GM21723 (cell line): ENCODE results near the gene SEPHS2.
"Not testable (repeated sequence)": the region's sequence is repeated elsewhere in the genome, so short reads cannot be mapped to it uniquely, and the experiment has no call there.

Experiments used
- ATAC-seq: cut with Tn5 transposase; IDR thresholded peaks from one replicate; pipeline ENCODE4 v1.9.1; 2021; ENCODE audit warnings: mild to moderate bottlenecking, moderate library complexity; ENCODE audit not compliant: unreplicated experiment

Gene SEPHS2

DNA sequence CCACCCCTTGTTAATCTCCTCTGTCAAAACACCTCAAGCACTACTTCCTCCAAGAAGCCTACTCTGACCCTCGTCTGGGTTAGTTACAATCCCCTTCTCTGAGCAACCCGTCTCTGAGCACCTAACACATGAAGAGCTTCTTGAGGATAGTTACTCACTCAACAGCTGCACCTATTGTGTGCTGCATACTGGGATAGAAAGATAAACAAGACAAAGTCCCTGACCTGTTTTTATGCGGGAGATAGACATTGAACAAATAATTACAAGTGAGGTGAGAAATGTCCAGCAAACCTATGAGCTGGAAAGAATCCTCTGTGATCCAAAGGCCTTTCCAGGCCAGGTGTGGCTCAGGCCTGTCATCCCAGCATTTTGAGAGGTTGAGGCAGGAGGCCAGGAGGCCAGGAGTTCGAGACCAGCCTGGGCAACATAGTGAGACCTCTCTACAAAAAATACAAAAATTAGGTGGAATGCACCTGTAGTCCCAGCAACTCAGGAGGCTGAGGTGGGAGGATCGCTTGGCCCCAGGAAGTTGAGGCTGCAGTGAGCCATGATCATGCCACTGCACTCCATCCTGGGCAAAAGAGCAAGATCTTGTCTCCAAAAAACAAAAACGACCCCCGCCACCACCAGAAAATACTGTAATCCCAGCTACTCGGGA, 43.8 kb downstream of the SEPHS2 start:
- ATAC-seq: no peak

DNA sequence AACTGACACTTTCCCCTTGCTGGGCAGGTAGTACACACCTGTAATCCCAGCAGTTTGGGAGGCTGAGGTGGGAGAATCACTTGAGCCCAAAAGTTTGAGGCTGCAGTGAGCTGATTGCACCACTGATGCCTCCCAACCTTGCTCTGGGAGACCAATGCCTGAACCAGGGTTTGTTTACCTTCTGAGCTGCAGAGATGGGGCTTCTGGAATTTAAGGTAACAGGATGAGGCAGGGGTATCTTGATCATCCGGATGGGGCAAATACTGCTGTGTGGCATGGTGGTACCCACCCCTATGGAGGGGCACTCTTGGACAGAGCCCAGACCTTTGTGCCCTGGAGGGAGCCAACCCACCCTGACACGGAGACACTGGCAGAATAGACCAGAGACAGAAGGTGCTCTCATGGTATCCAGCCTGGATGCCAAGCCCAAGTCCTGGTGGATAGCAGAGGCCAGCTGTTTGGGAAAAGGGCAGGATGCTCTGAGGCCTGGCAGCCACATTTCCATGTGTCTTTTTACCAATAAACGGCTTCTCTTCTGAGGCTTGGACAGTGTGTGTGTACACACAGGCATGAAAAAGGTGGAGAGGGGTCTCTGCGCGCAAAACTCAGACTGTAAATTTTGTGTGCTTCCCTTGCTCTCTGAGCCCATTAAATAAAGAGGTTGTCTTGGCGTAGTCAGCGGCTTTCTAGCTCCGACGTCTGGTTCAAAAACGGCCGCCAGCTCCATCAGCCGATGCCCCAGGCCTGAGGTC, 46.1 kb downstream of the SEPHS2 start:
- ATAC-seq: no peak

DNA sequence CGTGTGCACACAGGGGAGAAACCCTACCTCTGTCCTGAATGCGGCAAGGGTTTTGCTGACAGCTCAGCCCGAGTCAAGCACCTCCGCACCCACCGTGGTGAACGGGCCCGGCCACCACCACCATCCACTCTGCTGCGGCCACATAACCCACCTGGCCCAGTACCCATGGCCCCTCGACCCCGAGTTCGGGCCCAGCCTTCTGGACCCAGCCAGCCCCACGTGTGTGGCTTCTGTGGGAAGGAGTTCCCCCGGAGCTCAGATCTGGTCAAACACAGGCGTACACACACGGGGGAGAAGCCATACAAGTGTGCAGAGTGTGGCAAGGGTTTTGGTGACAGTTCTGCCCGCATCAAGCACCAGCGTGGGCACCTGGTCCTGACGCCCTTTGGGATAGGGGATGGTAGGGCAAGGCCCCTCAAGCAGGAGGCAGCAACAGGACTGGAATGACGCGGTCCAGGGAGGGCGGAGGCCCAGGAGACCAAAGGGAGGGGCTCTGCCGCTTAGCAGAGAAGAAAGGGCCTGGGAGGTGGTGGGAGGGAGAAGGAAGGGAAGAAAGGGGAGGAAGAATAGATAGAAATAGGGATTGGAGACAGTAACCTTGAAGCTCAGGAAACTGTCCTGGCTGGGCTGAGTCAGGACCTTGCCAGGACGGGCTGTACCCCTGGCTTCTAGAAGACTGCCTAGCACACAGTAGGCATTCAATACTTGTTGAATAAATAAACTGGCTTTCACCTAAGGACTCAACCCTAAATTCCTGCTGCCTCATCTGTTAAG, 46.8 kb downstream of the SEPHS2 start:
- ATAC-seq: no peak

DNA sequence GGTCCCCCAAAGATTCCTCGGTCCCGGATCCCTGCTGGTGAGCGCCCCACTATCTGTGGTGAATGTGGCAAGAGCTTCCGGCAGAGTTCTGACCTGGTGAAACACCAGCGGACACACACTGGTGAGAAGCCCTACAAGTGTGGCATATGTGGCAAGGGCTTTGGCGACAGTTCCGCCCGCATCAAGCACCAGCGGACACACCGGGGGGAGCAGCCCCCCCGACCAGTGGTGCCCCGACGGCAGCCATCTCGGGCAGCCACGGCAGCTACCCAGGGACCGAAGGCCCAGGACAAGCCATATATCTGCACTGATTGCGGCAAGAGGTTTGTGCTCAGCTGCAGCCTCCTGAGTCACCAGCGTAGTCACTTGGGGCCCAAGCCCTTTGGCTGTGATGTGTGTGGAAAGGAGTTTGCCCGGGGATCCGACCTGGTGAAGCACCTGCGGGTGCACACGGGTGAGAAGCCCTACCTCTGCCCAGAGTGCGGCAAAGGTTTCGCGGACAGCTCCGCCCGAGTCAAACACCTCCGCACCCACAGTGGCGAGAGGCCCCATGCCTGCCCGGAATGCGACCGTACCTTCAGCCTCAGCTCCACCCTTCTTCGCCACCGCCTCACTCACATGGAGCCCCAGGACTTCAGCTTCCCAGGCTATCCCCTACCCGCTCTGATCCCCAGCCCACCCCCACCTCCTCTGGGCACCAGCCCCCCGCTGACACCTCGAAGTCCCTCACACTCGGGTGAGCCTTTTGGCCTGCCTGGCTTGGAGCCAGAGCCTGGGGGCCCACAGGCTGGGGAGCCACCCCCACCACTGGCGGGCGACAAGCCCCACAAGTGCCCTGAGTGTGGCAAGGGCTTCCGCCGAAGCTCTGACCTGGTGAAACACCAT, 47.7 kb downstream of the SEPHS2 start:
- no peak for ATAC-seq

DNA sequence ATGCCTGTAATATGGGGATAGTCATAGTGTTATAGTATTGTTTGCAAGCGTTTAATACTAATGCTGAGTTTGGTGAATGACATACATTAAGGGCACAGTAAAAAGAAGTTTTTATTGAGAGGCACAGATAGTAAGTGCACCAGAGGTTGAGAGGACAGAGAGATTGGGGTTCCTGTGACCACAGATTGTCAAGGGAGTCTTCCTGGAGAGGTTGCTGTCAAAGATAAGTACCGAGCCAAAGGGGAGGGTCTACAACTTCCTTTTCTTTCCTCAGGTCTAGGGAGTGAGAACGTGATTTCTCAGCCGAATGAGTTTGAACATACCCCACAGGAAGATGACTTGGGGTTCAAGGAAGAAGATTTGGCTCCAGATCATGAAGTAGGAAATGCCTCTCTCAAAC, 48.6 kb downstream of the SEPHS2 start:
- no peak for ATAC-seq

DNA sequence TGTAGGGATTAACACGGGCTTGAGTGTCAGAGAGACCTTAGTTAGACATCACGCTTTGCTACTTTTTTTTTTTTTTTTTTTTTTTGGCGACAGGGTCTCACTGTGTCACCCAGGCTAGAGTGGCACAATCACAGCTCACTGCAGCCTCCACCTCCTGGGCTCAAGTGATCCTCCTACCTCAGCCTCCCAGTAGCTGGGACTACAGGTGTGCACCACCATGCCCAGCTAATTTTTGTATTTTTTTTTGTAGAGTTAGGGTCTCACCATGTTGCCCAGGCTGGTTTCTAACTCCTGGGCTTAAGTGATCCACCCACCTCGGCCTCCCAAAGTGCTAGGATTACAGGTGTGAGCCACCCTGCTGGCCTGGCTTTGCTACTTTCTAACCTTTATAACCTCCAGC, 49.0 kb downstream of the SEPHS2 start:
- not testable (repeated sequence) for ATAC-seq

DNA sequence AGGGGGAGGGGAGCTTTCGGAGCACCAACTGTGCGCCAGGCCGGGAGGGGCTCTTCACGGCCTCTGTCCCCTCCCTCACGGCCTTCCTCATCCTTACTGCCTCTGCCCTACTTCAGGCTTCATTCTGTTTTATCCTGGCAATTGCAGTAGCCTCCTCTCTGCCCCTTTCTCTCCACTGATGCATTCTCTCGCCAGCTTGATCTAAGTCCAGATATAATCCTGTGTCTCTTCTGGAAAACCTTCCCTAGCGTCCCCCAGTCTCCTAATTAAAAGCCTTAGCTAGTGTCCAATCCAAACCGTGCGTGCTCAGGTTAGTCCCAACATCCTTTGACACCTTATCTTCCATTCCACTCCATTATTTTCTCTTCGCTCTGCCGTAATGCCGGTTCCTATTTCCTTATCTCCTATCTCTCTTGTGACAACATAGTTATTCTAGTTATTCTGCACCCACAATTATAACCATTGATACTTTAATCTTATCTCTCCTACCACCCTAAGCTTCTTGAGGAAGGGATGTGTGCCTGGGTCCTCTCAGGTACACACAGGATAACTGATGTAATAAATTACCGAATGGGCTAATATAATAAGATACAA, 49.6 kb downstream of the SEPHS2 start:
- ATAC-seq: no peak

DNA sequence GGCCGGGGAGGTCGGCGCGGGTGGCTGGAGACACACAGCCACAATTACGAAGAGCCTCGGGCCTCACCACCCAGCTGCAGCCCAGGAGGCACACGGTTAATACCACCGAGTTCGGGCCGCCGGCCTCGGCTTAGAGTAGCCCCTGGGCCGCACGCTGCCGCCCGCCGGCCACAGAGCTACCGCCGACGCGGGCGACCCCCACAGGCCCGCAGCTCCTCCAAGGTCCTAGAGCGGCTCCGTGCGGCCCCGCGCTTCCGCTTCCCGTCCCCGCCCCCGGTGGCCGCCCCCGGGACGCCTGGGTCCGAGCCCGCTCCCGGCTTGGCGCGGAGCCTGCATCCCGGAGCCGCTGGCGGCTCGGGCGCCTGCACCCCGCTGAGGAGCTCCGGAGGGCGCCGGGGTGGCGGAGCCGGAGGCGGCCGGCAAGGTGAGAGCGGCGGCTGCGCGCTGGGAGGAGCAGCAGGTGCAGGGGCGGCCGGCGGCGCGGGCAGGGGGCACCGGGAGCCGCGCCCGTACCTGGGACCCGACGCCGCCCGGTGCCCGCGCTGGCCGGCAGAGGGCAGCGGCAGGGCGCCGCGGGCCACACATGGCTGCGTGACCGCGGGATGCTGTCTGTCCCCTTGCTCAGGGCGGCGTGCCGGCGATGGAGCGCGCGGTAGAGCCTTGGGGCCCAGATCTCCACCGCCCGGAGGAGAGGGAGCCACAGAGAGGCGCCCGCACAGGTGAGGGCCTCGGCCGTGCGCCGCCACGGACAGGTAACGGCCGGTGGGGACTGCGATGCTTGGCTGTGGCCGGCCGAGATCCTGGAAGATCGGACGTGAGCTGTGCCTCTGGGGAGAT, 50.3 kb downstream of the SEPHS2 start, which contains the start of gene ZNF48:
TSS of gene ZNF48 (plus strand) at position 266 of the 837 bp plus-strand sequence. CDS start at position 641, 375 bp downstream.
- peak; percentile 68 for ATAC-seq

DNA sequence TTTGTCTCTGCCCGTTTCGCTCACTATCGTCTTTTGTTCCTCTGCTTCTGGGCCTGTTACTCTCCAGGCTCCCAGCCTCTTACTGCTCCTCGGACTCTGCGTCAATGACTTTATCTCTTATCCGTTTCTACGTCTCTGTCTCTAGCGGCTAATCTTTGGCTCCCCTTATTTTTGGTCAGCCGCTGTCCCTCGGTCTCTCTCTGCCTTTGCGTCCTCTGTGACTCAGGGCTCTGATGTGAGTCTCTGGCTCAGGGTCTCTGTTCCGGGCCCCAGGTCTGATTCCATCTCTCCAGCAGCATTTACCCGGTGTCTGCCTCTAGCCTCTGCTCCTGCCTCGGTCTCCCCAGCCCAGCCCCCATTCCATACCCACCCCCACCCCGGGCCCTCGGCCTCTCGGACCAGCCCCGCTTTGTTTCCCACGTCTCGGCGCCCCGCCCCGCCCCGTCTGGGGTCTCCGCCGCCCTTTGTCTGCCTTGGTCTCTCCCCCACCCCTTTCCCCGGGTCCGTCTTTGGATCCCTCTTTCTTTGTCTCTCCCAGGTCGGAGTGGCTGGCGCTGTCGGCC, 51.0 kb downstream of the SEPHS2 start:
- no peak for ATAC-seq
